MM.1S (cell line): ENCODE data around the gene ERC2.

Experiments used
- DNase-seq: peaks from one replicate; pipeline ENCODE4 v3.0.0-alpha.2; 2015
- H2AFZ ChIP-seq: fragments of 300-600 bp; sonication (generic); 2 replicates; pipeline ENCODE4 v1.6.0; 2016; ENCODE audit warnings: antibody characterized with exemption, low read length
- H3F3A ChIP-seq: fragments of 300-600 bp; sonication (generic); 2 replicates; pipeline ENCODE4 v1.6.1; 2016; ENCODE audit warnings: mild to moderate bottlenecking, antibody characterized with exemption, low read length, moderate library complexity, mixed read lengths; ENCODE audit not compliant: insufficient read depth
- H3K27ac ChIP-seq: fragments of 300-600 bp; sonication (generic); 2 replicates; pipeline ENCODE4 v1.5.1; 2016; ENCODE audit warnings: mild to moderate bottlenecking, low read length
- H3K27me3 ChIP-seq: fragments of 300-600 bp; sonication (generic); replicated peaks from 2 replicates; pipeline ENCODE4 v1.6.0; 2016; ENCODE audit warnings: low read length; ENCODE audit not compliant: insufficient read depth
- H3K36me3 ChIP-seq: fragments of 300-600 bp; sonication (generic); replicated peaks from 2 replicates; pipeline ENCODE4 v1.6.1; 2016; ENCODE audit warnings: mild to moderate bottlenecking, low read length, mixed read lengths; ENCODE audit not compliant: insufficient read depth
- H3K4me1 ChIP-seq: fragments of 300-600 bp; sonication (generic); 2 replicates; pipeline ENCODE4 v1.6.1; 2016; ENCODE audit warnings: low read length, mixed read lengths
- H3K4me2 ChIP-seq: fragments of 300-600 bp; sonication (generic); 2 replicates; pipeline ENCODE4 v1.6.0; 2016; ENCODE audit warnings: low read depth, low read length
- H3K4me3 ChIP-seq: fragments of 300-600 bp; sonication (generic); 2 replicates; pipeline ENCODE4 v1.5.1; 2016; ENCODE audit warnings: low read length, mixed read lengths
- H3K79me2 ChIP-seq: fragments of 300-600 bp; sonication (generic); 2 replicates; pipeline ENCODE4 v1.6.1; 2016; ENCODE audit warnings: mixed run types, low read length, mixed read lengths
- H3K9ac ChIP-seq: fragments of 300-600 bp; sonication (generic); 2 replicates; pipeline ENCODE4 v1.6.1; 2016; ENCODE audit warnings: low read length, mixed read lengths
- H3K9me2 ChIP-seq: fragments of 300-600 bp; sonication (generic); replicated peaks from 2 replicates; pipeline ENCODE4 v1.6.1; 2016; ENCODE audit warnings: mild to moderate bottlenecking, low read length, mixed read lengths; ENCODE audit not compliant: insufficient read depth
- H3K9me3 ChIP-seq: fragments of 300-600 bp; sonication (generic); replicated peaks from 2 replicates; pipeline ENCODE4 v1.6.1; 2016; ENCODE audit warnings: mild to moderate bottlenecking, low read length, mixed read lengths; ENCODE audit not compliant: insufficient read depth
- H4K20me1 ChIP-seq: fragments of 300-600 bp; sonication (generic); 2 replicates; pipeline ENCODE4 v1.6.1; 2016; ENCODE audit warnings: mild to moderate bottlenecking, low read length, moderate library complexity, mixed read lengths; ENCODE audit not compliant: insufficient read depth
- CTCF ChIP-seq: fragments of 300-600 bp; sonication (generic); IDR thresholded peaks from 2 replicates; pipeline ENCODE4 v1.5.1; 2016; ENCODE audit warnings: antibody characterized with exemption, low read length, mixed read lengths
- EZH2 ChIP-seq: fragments of 300-600 bp; sonication (generic); optimal IDR thresholded peaks from 2 replicates; pipeline ENCODE3; 2017; ENCODE audit warnings: low read depth, mild to moderate bottlenecking, antibody characterized with exemption, low read length, mixed read lengths
- EZH2phosphoT487 ChIP-seq: fragments of 300-600 bp; sonication (generic); IDR thresholded peaks from 2 replicates; pipeline ENCODE4 v1.6.1; 2018; ENCODE audit warnings: antibody characterized with exemption, low read length

ERC2 gene

GRCh38 chr3:55903680-55904079, 564.6 kb downstream of the ERC2 start:
- H3K36me3 ChIP-seq, result no peaks in the 10 kb centered on the region
- no peak overlapping the region for H2AFZ ChIP-seq
- H3K27ac ChIP-seq, result no peak overlapping the region
- H3K9ac ChIP-seq, result no peak overlapping the region
- no peaks in the 10 kb centered on the region for H3K27me3 ChIP-seq
- H3K9me3 ChIP-seq, result no peaks in the 10 kb centered on the region
- no peak overlapping the region for H3K4me3 ChIP-seq
- no peaks in the 10 kb centered on the region for H3F3A ChIP-seq
- TF ChIP-seq EZH2phosphoT487 (no peak), EZH2 (no peak), CTCF (no peak)
- no peaks in the 10 kb centered on the region for H3K9me2 ChIP-seq
- H3K79me2 ChIP-seq, result no peaks in the 10 kb centered on the region
- H3K4me2 ChIP-seq, result no peak overlapping the region
- H4K20me1 ChIP-seq, result no peaks in the 10 kb centered on the region
- no peak for DNase-seq
- no peaks in the 10 kb centered on the region for H3K4me1 ChIP-seq

GRCh38 chr3:55902221-55902900, 565.9 kb downstream of the ERC2 start:
- Histone ChIP-seq H4K20me1 (no peaks in the 10 kb centered on the region), H3K9ac (no peak overlapping the region), H3K9me3 (no peaks in the 10 kb centered on the region), H3F3A (no peaks in the 10 kb centered on the region), H3K4me2 (no peak overlapping the region), H3K4me3 (no peak overlapping the region), H3K27ac (no peak overlapping the region), H2AFZ (no peak overlapping the region), H3K27me3 (no peaks in the 10 kb centered on the region), H3K79me2 (no peaks in the 10 kb centered on the region), H3K4me1 (no peaks in the 10 kb centered on the region), H3K36me3 (no peaks in the 10 kb centered on the region), H3K9me2 (no peaks in the 10 kb centered on the region)
- DNase-seq, result no peak
- TF ChIP-seq EZH2phosphoT487 (no peak), EZH2 (no peak), CTCF (no peak)

- Histone ChIP-seq H2AFZ (no peak overlapping the region), H3K79me2 (no peaks in the 10 kb centered on the region), H3K27ac (no peak overlapping the region), H3K4me2 (no peak overlapping the region), H4K20me1 (no peaks in the 10 kb centered on the region), H3F3A (no peaks in the 10 kb centered on the region), H3K36me3 (no peaks in the 10 kb centered on the region), H3K27me3 (no peaks in the 10 kb centered on the region), H3K9ac (no peak overlapping the region), H3K4me1 (no peaks in the 10 kb centered on the region), H3K4me3 (no peak overlapping the region), H3K9me3 (no peaks in the 10 kb centered on the region), H3K9me2 (no peaks in the 10 kb centered on the region)
- DNase-seq, result no peak
- TF ChIP-seq EZH2phosphoT487, result no peak
- TF ChIP-seq CTCF, result peak; percentile 23
Observed at GRCh38 chr3:55899887-55900286, 568.4 kb downstream of the ERC2 start.
